HL-60 (cell line): Measurements from ENCODE around the gene PLA2G3.

Experiments
- GABPA ChIP-seq: IDR thresholded peaks from 2 replicates; pipeline ENCODE4 v1.6.1; 2012; ENCODE audit warnings: low read depth
- POLR2AphosphoS5 ChIP-seq: IDR thresholded peaks from 2 replicates; pipeline ENCODE4 v1.6.1; 2012; ENCODE audit warnings: low read depth
- SPI1 ChIP-seq: IDR thresholded peaks from 2 replicates; pipeline ENCODE4 v1.6.1; 2012; ENCODE audit warnings: low read depth, mild to moderate bottlenecking, borderline replicate concordance
- TF ChIP-seq, protein P1 (sequence below): IDR thresholded peaks from one replicate; pipeline ENCODE4 v1.5.1; 2011; ENCODE audit warnings: low read length, control low read depth, inconsistent platforms; ENCODE audit not compliant: insufficient read depth
- TF ChIP-seq, protein P2 (sequence below): IDR thresholded peaks from 2 replicates; pipeline ENCODE4 v1.6.1; 2012; ENCODE audit warnings: low read depth; ENCODE audit not compliant: insufficient replicate concordance

DNA sequence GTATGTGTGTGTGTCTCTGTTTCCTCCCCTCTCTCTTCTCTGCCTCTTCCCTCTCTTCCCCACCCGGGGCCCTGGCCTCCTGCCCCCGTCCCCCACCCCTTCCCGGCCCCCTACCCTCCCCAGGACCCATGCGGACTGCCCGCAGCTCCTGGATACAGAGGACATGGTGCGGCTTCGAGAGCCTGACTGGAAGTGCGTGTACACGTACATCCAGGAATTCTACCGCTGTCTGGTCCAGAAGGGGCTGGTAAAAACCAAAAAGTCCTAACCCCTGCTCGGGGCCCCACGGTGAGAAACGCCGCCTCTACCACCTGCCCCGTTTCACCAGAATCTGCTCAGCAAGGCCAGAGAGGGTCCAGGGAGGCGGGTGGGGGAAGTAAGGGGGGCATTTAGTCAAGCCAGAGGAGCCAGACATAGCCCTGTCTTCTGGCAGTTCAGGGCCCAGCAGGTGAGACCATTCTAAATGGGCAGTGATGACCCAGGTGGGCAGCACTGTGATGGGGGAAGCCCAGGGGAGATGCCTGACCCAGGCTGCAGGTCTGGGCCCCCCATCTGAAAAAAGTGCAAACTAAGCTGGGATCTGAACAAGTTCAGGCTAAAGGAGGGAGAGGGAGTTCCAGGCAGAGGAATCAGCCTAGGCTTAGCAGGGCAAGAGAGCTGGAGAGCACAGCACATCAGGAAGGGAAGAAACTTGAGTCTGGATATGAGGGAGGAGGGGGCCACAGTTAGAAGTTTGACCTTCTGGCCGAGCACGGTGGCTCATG, 39.4 kb downstream of the PLA2G3 start:
- TF ChIP-seq, protein P1, sequence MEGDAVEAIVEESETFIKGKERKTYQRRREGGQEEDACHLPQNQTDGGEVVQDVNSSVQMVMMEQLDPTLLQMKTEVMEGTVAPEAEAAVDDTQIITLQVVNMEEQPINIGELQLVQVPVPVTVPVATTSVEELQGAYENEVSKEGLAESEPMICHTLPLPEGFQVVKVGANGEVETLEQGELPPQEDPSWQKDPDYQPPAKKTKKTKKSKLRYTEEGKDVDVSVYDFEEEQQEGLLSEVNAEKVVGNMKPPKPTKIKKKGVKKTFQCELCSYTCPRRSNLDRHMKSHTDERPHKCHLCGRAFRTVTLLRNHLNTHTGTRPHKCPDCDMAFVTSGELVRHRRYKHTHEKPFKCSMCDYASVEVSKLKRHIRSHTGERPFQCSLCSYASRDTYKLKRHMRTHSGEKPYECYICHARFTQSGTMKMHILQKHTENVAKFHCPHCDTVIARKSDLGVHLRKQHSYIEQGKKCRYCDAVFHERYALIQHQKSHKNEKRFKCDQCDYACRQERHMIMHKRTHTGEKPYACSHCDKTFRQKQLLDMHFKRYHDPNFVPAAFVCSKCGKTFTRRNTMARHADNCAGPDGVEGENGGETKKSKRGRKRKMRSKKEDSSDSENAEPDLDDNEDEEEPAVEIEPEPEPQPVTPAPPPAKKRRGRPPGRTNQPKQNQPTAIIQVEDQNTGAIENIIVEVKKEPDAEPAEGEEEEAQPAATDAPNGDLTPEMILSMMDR, result no peak
- no peak for TF ChIP-seq GABPA
- no peak for TF ChIP-seq POLR2AphosphoS5
- TF ChIP-seq, protein P2, sequence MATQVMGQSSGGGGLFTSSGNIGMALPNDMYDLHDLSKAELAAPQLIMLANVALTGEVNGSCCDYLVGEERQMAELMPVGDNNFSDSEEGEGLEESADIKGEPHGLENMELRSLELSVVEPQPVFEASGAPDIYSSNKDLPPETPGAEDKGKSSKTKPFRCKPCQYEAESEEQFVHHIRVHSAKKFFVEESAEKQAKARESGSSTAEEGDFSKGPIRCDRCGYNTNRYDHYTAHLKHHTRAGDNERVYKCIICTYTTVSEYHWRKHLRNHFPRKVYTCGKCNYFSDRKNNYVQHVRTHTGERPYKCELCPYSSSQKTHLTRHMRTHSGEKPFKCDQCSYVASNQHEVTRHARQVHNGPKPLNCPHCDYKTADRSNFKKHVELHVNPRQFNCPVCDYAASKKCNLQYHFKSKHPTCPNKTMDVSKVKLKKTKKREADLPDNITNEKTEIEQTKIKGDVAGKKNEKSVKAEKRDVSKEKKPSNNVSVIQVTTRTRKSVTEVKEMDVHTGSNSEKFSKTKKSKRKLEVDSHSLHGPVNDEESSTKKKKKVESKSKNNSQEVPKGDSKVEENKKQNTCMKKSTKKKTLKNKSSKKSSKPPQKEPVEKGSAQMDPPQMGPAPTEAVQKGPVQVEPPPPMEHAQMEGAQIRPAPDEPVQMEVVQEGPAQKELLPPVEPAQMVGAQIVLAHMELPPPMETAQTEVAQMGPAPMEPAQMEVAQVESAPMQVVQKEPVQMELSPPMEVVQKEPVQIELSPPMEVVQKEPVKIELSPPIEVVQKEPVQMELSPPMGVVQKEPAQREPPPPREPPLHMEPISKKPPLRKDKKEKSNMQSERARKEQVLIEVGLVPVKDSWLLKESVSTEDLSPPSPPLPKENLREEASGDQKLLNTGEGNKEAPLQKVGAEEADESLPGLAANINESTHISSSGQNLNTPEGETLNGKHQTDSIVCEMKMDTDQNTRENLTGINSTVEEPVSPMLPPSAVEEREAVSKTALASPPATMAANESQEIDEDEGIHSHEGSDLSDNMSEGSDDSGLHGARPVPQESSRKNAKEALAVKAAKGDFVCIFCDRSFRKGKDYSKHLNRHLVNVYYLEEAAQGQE, result no peak
- TF ChIP-seq SPI1, result no peak
